Thymus (tissue), 11 donors: Measurements from ENCODE around the gene ADAR. TPM values are rescaled to one million over a fixed set of nuclear protein-coding genes. Genes with fewer than 3 reads are reported as not detected.

Experiments used
- DNase-seq, 9 donors: peaks; one replicate each; pipeline ENCODE4 v3.0.0-alpha.2; 2013; ENCODE audit warnings: low spot score in 9 of 9, low read depth in 6 of 9, missing footprints in 1 of 9
- H3K27ac ChIP-seq, 2 donors: one replicate each; pipeline ENCODE4 v1.5.1; 2013; ENCODE audit warnings: control low read depth in 1 of 2, low read depth in 1 of 2, low read length in 1 of 2, mild to moderate bottlenecking in 1 of 2, moderate library complexity in 1 of 2
- H3K27me3 ChIP-seq, 2 donors: one replicate each; pipeline ENCODE4 v1.5.1; 2013; ENCODE audit warnings: low read length in 1 of 2; ENCODE audit not compliant: control insufficient read depth in 2 of 2, insufficient read depth in 1 of 2
- H3K36me3 ChIP-seq, 2 donors: one replicate each; pipeline ENCODE4 v1.5.1; 2013; ENCODE audit warnings: low read length in 1 of 2, mild to moderate bottlenecking in 1 of 2, moderate library complexity in 1 of 2; ENCODE audit not compliant: control insufficient read depth in 2 of 2, insufficient read depth in 2 of 2
- H3K4me1 ChIP-seq, 2 donors: one replicate each; pipeline ENCODE4 v1.5.1; 2013; ENCODE audit warnings: low read length in 2 of 2; ENCODE audit not compliant: control insufficient read depth in 2 of 2, insufficient read depth in 2 of 2
- H3K4me3 ChIP-seq, 2 donors: one replicate each; pipeline ENCODE4 v1.5.1; 2013; ENCODE audit warnings: low read length in 2 of 2, control low read depth in 1 of 2, mild to moderate bottlenecking in 1 of 2
- H3K9me3 ChIP-seq, 2 donors: one replicate each; pipeline ENCODE4 v1.5.1; 2013; ENCODE audit warnings: low read length in 1 of 2, mild to moderate bottlenecking in 1 of 2; ENCODE audit not compliant: control insufficient read depth in 2 of 2, insufficient read depth in 1 of 2
- WGBS: extraction: QIAGEN DNeasy Blood & Tissue Kit; methylation state at CpG from one replicate; pipeline ENCODE4 v1.1.7; 2013; 5-methylcytosine and 5-hydroxymethylcytosine counted together
- polyA plus RNA-seq: library from polyadenylated mRNA; stranded (reverse); fragments of 200-250 nt; gene quantifications from one replicate; pipeline ENCODE4 v1.2.3, GENCODE V29; 2013
- total RNA-seq: library from RNA; stranded (reverse); fragments of 120-200 nt; gene quantifications from one replicate; pipeline ENCODE4 v1.2.4, GENCODE V29; 2013
- donor health status: healthy.

Gene ADAR
- total and polyA plus RNA-seq, 2 donors: 49.7 to 92.8 TPM

- Histone ChIP-seq H3K27ac (peak overlapping the region; percentile 94 to 98), H3K4me3 (peak overlapping the region; percentile 72 to 89), H3K27me3 (no peaks in the 10 kb centered on the region), H3K36me3 (peaks cover 0 to 14% of the 10 kb centered on the region in 2 donors), H3K4me1 (peaks cover 23 to 50% of the 10 kb centered on the region in 2 donors), H3K9me3 (no peaks in the 10 kb centered on the region)
- DNase-seq: peak in 7 of 9 donors; percentile 21 to 63 (median 36)
- 6% methylated on average over 37 of the region's 37 CpGs for WGBS
These were observed 648 bp upstream of the ADAR start for GRCh38 chr1:154608397-154609270.

GRCh38 chr1:154607106-154607608 lies 829 bp downstream of the ADAR start:
- Histone ChIP-seq H3K4me3 (peak overlapping the region; percentile 72 to 89), H3K27ac (peak overlapping the region; percentile 94 to 98), H3K9me3 (no peaks in the 10 kb centered on the region), H3K27me3 (no peaks in the 10 kb centered on the region), H3K4me1 (peaks cover 25 to 53% of the 10 kb centered on the region in 2 donors), H3K36me3 (peaks cover 11 to 26% of the 10 kb centered on the region in 2 donors)
- peak in 1 of 9 donors; percentile 48 for DNase-seq
- WGBS: 18% methylated on average over 11 of the region's 11 CpGs

- Histone ChIP-seq H3K27me3 (no peaks in the 10 kb centered on the region), H3K9me3 (no peaks in the 10 kb centered on the region), H3K4me3 (no peak overlapping the region), H3K27ac (no peak overlapping the region), H3K4me1 (peaks cover 25 to 49% of the 10 kb centered on the region in 2 donors), H3K36me3 (peaks cover 28 to 42% of the 10 kb centered on the region in 2 donors)
- 96% methylated on average over 2 of the region's 2 CpGs for WGBS
- DNase-seq: no peak
These were observed 2.5 kb downstream of the ADAR start for GRCh38 chr1:154605534-154605933.

- H3K27ac ChIP-seq: no peak overlapping the region
- peaks cover 10 to 32% of the 10 kb centered on the region in 2 donors for H3K4me1 ChIP-seq
- no peak overlapping the region for H3K4me3 ChIP-seq
- no peaks in the 10 kb centered on the region for H3K9me3 ChIP-seq
- H3K36me3 ChIP-seq: peaks cover 42 to 59% of the 10 kb centered on the region in 2 donors
- DNase-seq: no peak
- 82% methylated on average over 2 of the region's 2 CpGs for WGBS
- no peaks in the 10 kb centered on the region for H3K27me3 ChIP-seq
These were observed 4.7 kb downstream of the ADAR start for GRCh38 chr1:154603317-154603716.

- no peak overlapping the region for H3K27ac ChIP-seq
- no peak for DNase-seq
- no peak overlapping the region for H3K4me3 ChIP-seq
- H3K4me1 ChIP-seq: peaks cover 5 to 13% of the 10 kb centered on the region in 2 donors
- no peaks in the 10 kb centered on the region for H3K9me3 ChIP-seq
- H3K36me3 ChIP-seq: peaks cover 74 to 79% of the 10 kb centered on the region in 2 donors
- WGBS: 90% methylated on average over 3 of the region's 3 CpGs
- H3K27me3 ChIP-seq: no peaks in the 10 kb centered on the region
These were observed 8.3 kb downstream of the ADAR start for GRCh38 chr1:154599658-154600057.

- 94% methylated on average over 3 of the region's 3 CpGs for WGBS
- no peak for DNase-seq
- Histone ChIP-seq H3K36me3 (peaks cover 74 to 84% of the 10 kb centered on the region in 2 donors), H3K27me3 (no peaks in the 10 kb centered on the region), H3K27ac (no peak overlapping the region), H3K4me1 (peaks cover 5 to 10% of the 10 kb centered on the region in 2 donors), H3K4me3 (no peak overlapping the region), H3K9me3 (no peaks in the 10 kb centered on the region)
These were observed 8.9 kb downstream of the ADAR start for GRCh38 chr1:154598871-154599635.

GRCh38 chr1:154595621-154596020 lies 12.4 kb downstream of the ADAR start:
- Histone ChIP-seq H3K27me3 (no peaks in the 10 kb centered on the region), H3K4me3 (no peak overlapping the region), H3K9me3 (no peaks in the 10 kb centered on the region), H3K4me1 (peaks cover 0 to 4% of the 10 kb centered on the region in 2 donors), H3K36me3 (peaks cover 70 to 90% of the 10 kb centered on the region in 2 donors), H3K27ac (no peak overlapping the region)
- DNase-seq: no peak
- WGBS: 95% methylated on average over 1 of the region's 1 CpG

- H3K9me3 ChIP-seq: no peaks in the 10 kb centered on the region
- WGBS: 98% methylated on average over 7 of the region's 7 CpGs
- peaks cover 73 to 95% of the 10 kb centered on the region in 2 donors for H3K36me3 ChIP-seq
- peaks cover 0 to 4% of the 10 kb centered on the region in 2 donors for H3K4me1 ChIP-seq
- H3K4me3 ChIP-seq: no peak overlapping the region
- DNase-seq: no peak
- no peak overlapping the region for H3K27ac ChIP-seq
- no peaks in the 10 kb centered on the region for H3K27me3 ChIP-seq
These were observed 13.2 kb downstream of the ADAR start for GRCh38 chr1:154594811-154595210.

GRCh38 chr1:154593390-154593789 lies 14.6 kb downstream of the ADAR start:
- Histone ChIP-seq H3K4me3 (no peak overlapping the region), H3K27me3 (no peaks in the 10 kb centered on the region), H3K4me1 (no peaks in the 10 kb centered on the region), H3K27ac (no peak overlapping the region), H3K36me3 (peaks cover 78 to 96% of the 10 kb centered on the region in 2 donors), H3K9me3 (no peaks in the 10 kb centered on the region)
- no peak for DNase-seq
